Naive thymus-derived CD4-positive, alpha-beta T cell (primary cell): ENCODE data around the gene PLEKHA7. TPM values are rescaled to one million over a fixed set of nuclear protein-coding genes. Genes with fewer than 3 reads are reported as not detected.

Source experiments
- ATAC-seq: fragments of 150-1000 bp; cut with Tn5 transposase; 2 replicates; pipeline ENCODE4 v1.10.0; 2021; ENCODE audit warnings: mild to moderate bottlenecking, moderate library complexity
- CTCF ChIA-PET: fragments of 350-600 bp; sonication (Branson Sonifier 250); formaldehyde crosslinking; loops from one replicate; lab custom pipeline; 2021; ENCODE audit warnings: antibody characterized with exemption; lab: Charles Lee
- POLR2A ChIA-PET: fragments of 350-600 bp; sonication (Branson Sonifier 250); formaldehyde crosslinking; loops from one replicate; lab custom pipeline; 2021; ENCODE audit warnings: antibody characterized with exemption, inconsistent platforms; lab: Charles Lee
- DNase-seq, 9 donors: peaks; one replicate each; pipeline versions ENCODE4 v3.0.0 to v3.0.0-alpha.2; 2020 to 2022; ENCODE audit warnings: mixed read lengths in 1 of 9
- H3K27ac ChIP-seq: one replicate; pipeline ENCODE4 v1.7.0; 2013; ENCODE audit warnings: mild to moderate bottlenecking, low read depth, low read length, moderate library complexity
- H3K27me3 ChIP-seq, 2 donors: one replicate each; pipeline ENCODE4 v1.7.0; 2013; ENCODE audit warnings: low read length in 2 of 2, mild to moderate bottlenecking in 2 of 2, moderate library complexity in 2 of 2; ENCODE audit not compliant: control insufficient read depth in 2 of 2, insufficient read depth in 2 of 2
- H3K36me3 ChIP-seq, 3 experiments: 1 replicate in 2 of 3; 2 replicates in 1 of 3; pipeline ENCODE4 v1.7.0; 2013; ENCODE audit warnings: low read length in 3 of 3, mild to moderate bottlenecking in 3 of 3, moderate library complexity in 1 of 3; ENCODE audit not compliant: insufficient read depth in 3 of 3, control insufficient read depth in 2 of 3
- H3K4me1 ChIP-seq, 2 donors: one replicate each; pipeline ENCODE4 v1.7.0; 2013; ENCODE audit warnings: low read length in 2 of 2, mild to moderate bottlenecking in 2 of 2, moderate library complexity in 1 of 2; ENCODE audit not compliant: control insufficient read depth in 2 of 2, insufficient read depth in 2 of 2
- H3K4me3 ChIP-seq: 2 replicates; pipeline ENCODE4 v1.7.0; 2013; ENCODE audit warnings: mild to moderate bottlenecking, low read length
- H3K9me3 ChIP-seq, 3 experiments: 1 replicate in 2 of 3; 2 replicates in 1 of 3; pipeline ENCODE4 v1.7.0; 2013; ENCODE audit warnings: low read length in 3 of 3; ENCODE audit not compliant: control insufficient read depth in 2 of 3
- H3K27ac Mint-ChIP-seq, 9 donors: one replicate each; pipeline ENCODE4 v1.8.0; 2020 to 2022; ENCODE audit warnings: mixed read lengths in 9 of 9, mild to moderate bottlenecking in 8 of 9, moderate library complexity in 5 of 9, inconsistent platforms in 2 of 9
- H3K27me3 Mint-ChIP-seq, 5 donors: one replicate each; pipeline ENCODE4 v1.8.0; 2021 to 2022; ENCODE audit warnings: mixed read lengths in 5 of 5, mild to moderate bottlenecking in 1 of 5
- H3K36me3 Mint-ChIP-seq, 5 donors: one replicate each; pipeline ENCODE4 v1.8.0; 2020 to 2022; ENCODE audit warnings: mixed read lengths in 5 of 5, mild to moderate bottlenecking in 3 of 5, inconsistent platforms in 1 of 5
- H3K4me1 Mint-ChIP-seq, 7 donors: one replicate each; pipeline ENCODE4 v1.8.0; 2020 to 2022; ENCODE audit warnings: mixed read lengths in 7 of 7, mild to moderate bottlenecking in 3 of 7, inconsistent platforms in 1 of 7
- H3K4me3 Mint-ChIP-seq, 10 donors: one replicate each; pipeline ENCODE4 v1.8.0; 2020 to 2022; ENCODE audit warnings: mild to moderate bottlenecking in 10 of 10, mixed read lengths in 10 of 10, moderate library complexity in 6 of 10, inconsistent platforms in 2 of 10
- H3K9me3 Mint-ChIP-seq, 11 donors: one replicate each; pipeline ENCODE4 v1.8.0; 2020 to 2022; ENCODE audit warnings: mixed read lengths in 11 of 11, mild to moderate bottlenecking in 4 of 11, inconsistent platforms in 1 of 11, moderate library complexity in 1 of 11
- intact Hi-C, 2 donors: fragments of 100-400 bp; cut with micrococcal nuclease; formaldehyde crosslinking; loops; one replicate each; pipeline ENCODE4 v1.15.1; 2023
- polyA plus RNA-seq, 2 donors: library from polyadenylated mRNA; unstranded; fragments of 300-500 nt; fragmentation: Illumina TruSeq; gene quantifications; one replicate each; pipeline ENCODE4 v1.2.3, GENCODE V29; 2021
- total RNA-seq, 6 experiments: library from RNA in 5 of 6; stranded (reverse) in 5 of 6; gene quantifications; 1 replicate in 5 of 6; 2 replicates in 1 of 6; pipeline ENCODE4 v1.2.3 and lab custom pipeline; 2021 to 2026

The PLEKHA7 gene
- total and polyA plus RNA-seq, 7 experiments from 2014 or later: 0.84 to 4.8 (median 2.4) TPM

GRCh38 chr11:16976379-16976778, 37.8 kb downstream of the PLEKHA7 start:
- Mint-ChIP-seq H3K27ac (no peak overlapping the region), H3K36me3 (no peaks in the 10 kb centered on the region), H3K4me1 (peaks cover 0 to 4% (median 0%) of the 10 kb centered on the region in 7 donors), H3K4me3 (no peak overlapping the region), H3K9me3 (no peaks in the 10 kb centered on the region), H3K27me3 (peaks cover 0 to 21% (median 0%) of the 10 kb centered on the region in 5 donors)
- intact Hi-C loops: no loop called here
- no peaks in the 10 kb centered on the region for H3K9me3 ChIP-seq
- DNase-seq (no peak), ATAC-seq (no peak)
- H3K36me3 ChIP-seq: no peaks in the 10 kb centered on the region
- POLR2A ChIA-PET: no interaction called here
- no peak overlapping the region for H3K4me3 ChIP-seq
- CTCF ChIA-PET: no interaction called here
- no peaks in the 10 kb centered on the region for H3K4me1 ChIP-seq
- H3K27me3 ChIP-seq: no peaks in the 10 kb centered on the region
- H3K27ac ChIP-seq: no peak overlapping the region

GRCh38 chr11:16975906-16976305, 38.3 kb downstream of the PLEKHA7 start:
- no peak overlapping the region for H3K27ac ChIP-seq
- H3K4me3 ChIP-seq: no peak overlapping the region
- Mint-ChIP-seq H3K4me1 (peaks cover 0 to 4% (median 0%) of the 10 kb centered on the region in 7 donors), H3K4me3 (no peak overlapping the region), H3K27ac (no peak overlapping the region), H3K36me3 (no peaks in the 10 kb centered on the region), H3K27me3 (peaks cover 0 to 21% (median 0%) of the 10 kb centered on the region in 5 donors), H3K9me3 (no peaks in the 10 kb centered on the region)
- ChIA-PET CTCF (no interaction called here), POLR2A (interaction anchor here (0.7 kb wide), 1 partner anchor 1084 kb away, joined by 3 read pairs; no protein-coding TSS in a partner anchor)
- DNase-seq (no peak), ATAC-seq (no peak)
- H3K4me1 ChIP-seq: no peaks in the 10 kb centered on the region
- H3K36me3 ChIP-seq: no peaks in the 10 kb centered on the region
- intact Hi-C loops: no loop called here
- H3K27me3 ChIP-seq: no peaks in the 10 kb centered on the region
- no peaks in the 10 kb centered on the region for H3K9me3 ChIP-seq

- ChIA-PET CTCF (no interaction called here), POLR2A (no interaction called here)
- H3K9me3 ChIP-seq: no peaks in the 10 kb centered on the region
- Mint-ChIP-seq H3K9me3 (no peaks in the 10 kb centered on the region), H3K4me3 (peak overlapping the region in 1 of 10 donors; percentile 18), H3K27ac (no peak overlapping the region), H3K4me1 (peaks cover 0 to 11% (median 0%) of the 10 kb centered on the region in 7 donors), H3K27me3 (peaks cover 0 to 17% (median 0%) of the 10 kb centered on the region in 5 donors), H3K36me3 (no peaks in the 10 kb centered on the region)
- DNase-seq: no peak
- no peak for ATAC-seq
- no peaks in the 10 kb centered on the region for H3K36me3 ChIP-seq
- no peaks in the 10 kb centered on the region for H3K4me1 ChIP-seq
- intact Hi-C loops: no loop called here
- H3K4me3 ChIP-seq: no peak overlapping the region
- H3K27me3 ChIP-seq: no peaks in the 10 kb centered on the region
- H3K27ac ChIP-seq: no peak overlapping the region
These were observed 40.8 kb downstream of the PLEKHA7 start for GRCh38 chr11:16973338-16973964.

GRCh38 chr11:16969010-16969999, 44.9 kb downstream of the PLEKHA7 start:
- no peaks in the 10 kb centered on the region for H3K27me3 Mint-ChIP-seq
- ATAC-seq (no peak), DNase-seq (no peak)
- H3K9me3 ChIP-seq: no peaks in the 10 kb centered on the region
- no peaks in the 10 kb centered on the region for H3K4me1 ChIP-seq
- H3K9me3 Mint-ChIP-seq: no peaks in the 10 kb centered on the region
- H3K36me3 ChIP-seq: no peaks in the 10 kb centered on the region
- no peaks in the 10 kb centered on the region for H3K27me3 ChIP-seq
- intact Hi-C loops: no loop called here
- no peak overlapping the region for H3K4me3 Mint-ChIP-seq
- ChIA-PET CTCF (no interaction called here), POLR2A (no interaction called here)
- H3K36me3 Mint-ChIP-seq: no peaks in the 10 kb centered on the region
- H3K4me3 ChIP-seq: no peak overlapping the region
- H3K27ac ChIP-seq: no peak overlapping the region
- H3K27ac Mint-ChIP-seq: no peak overlapping the region
- peaks cover 0 to 11% (median 0%) of the 10 kb centered on the region in 7 donors for H3K4me1 Mint-ChIP-seq

GRCh38 chr11:16968196-16968595, 46.0 kb downstream of the PLEKHA7 start:
- H3K4me3 Mint-ChIP-seq: no peak overlapping the region
- H3K4me3 ChIP-seq: no peak overlapping the region
- no peaks in the 10 kb centered on the region for H3K36me3 ChIP-seq
- intact Hi-C loops: no loop called here
- H3K36me3 Mint-ChIP-seq: peaks cover 0 to 3% (median 0%) of the 10 kb centered on the region in 5 donors
- ATAC-seq: no peak
- H3K27me3 ChIP-seq: no peaks in the 10 kb centered on the region
- H3K4me1 ChIP-seq: no peaks in the 10 kb centered on the region
- CTCF ChIA-PET: no interaction called here
- H3K27ac ChIP-seq: no peak overlapping the region
- POLR2A ChIA-PET: no interaction called here
- H3K4me1 Mint-ChIP-seq: peaks cover 0 to 16% (median 0%) of the 10 kb centered on the region in 7 donors
- H3K9me3 Mint-ChIP-seq: no peaks in the 10 kb centered on the region
- DNase-seq: no peak
- H3K9me3 ChIP-seq: no peaks in the 10 kb centered on the region
- peaks cover 0 to 5% (median 0%) of the 10 kb centered on the region in 5 donors for H3K27me3 Mint-ChIP-seq
- H3K27ac Mint-ChIP-seq: no peak overlapping the region

- H3K9me3 Mint-ChIP-seq: no peaks in the 10 kb centered on the region
- no peak overlapping the region for H3K27ac Mint-ChIP-seq
- POLR2A ChIA-PET: no interaction called here
- peaks cover 0 to 16% (median 0%) of the 10 kb centered on the region in 7 donors for H3K4me1 Mint-ChIP-seq
- no peak overlapping the region for H3K4me3 Mint-ChIP-seq
- H3K36me3 Mint-ChIP-seq: peaks cover 0 to 3% (median 0%) of the 10 kb centered on the region in 5 donors
- intact Hi-C loops: no loop called here
- ATAC-seq: peak; percentile 14
- CTCF ChIA-PET: no interaction called here
- no peak overlapping the region for H3K4me3 ChIP-seq
- no peaks in the 10 kb centered on the region for H3K36me3 ChIP-seq
- H3K27me3 Mint-ChIP-seq: peaks cover 0 to 5% (median 0%) of the 10 kb centered on the region in 5 donors
- no peaks in the 10 kb centered on the region for H3K4me1 ChIP-seq
- no peak for DNase-seq
- H3K9me3 ChIP-seq: no peaks in the 10 kb centered on the region
- H3K27me3 ChIP-seq: no peaks in the 10 kb centered on the region
- no peak overlapping the region for H3K27ac ChIP-seq
These were observed 47.1 kb downstream of the PLEKHA7 start for GRCh38 chr11:16966930-16967671.
